Activated T-helper 2 cell treated with anti-CD3 and anti-CD28 coated beads, Interferon-gamma antibody, Interleukin-2, Interleukin-4, amounts not matched to agents 10 μg/mL and 5 μg/mL and 100 μg/mL, durations not matched to agents 14 hours and 24 hours and 36 hours (primary cell): ENCODE data around the gene GMFB. TPM values are rescaled to one million over a fixed set of nuclear protein-coding genes. Genes with fewer than 3 reads are reported as not detected.

Source experiments
- DNase-seq: peaks from one replicate; pipeline ENCODE4 v3.0.0; 2021; ENCODE audit warnings: low spot score
- H3K27ac Mint-ChIP-seq: one replicate; pipeline ENCODE4 v1.8.0; 2021; ENCODE audit warnings: mixed read lengths
- H3K27me3 Mint-ChIP-seq: one replicate; pipeline ENCODE4 v1.8.0; 2021; ENCODE audit warnings: low read depth, mixed read lengths
- H3K36me3 Mint-ChIP-seq: one replicate; pipeline ENCODE4 v1.8.0; 2021; ENCODE audit warnings: low read depth, mixed read lengths
- H3K4me1 Mint-ChIP-seq: one replicate; pipeline ENCODE4 v1.8.0; 2021; ENCODE audit warnings: low read depth, mixed read lengths
- H3K4me3 Mint-ChIP-seq: one replicate; pipeline ENCODE4 v1.8.0; 2021; ENCODE audit warnings: low read depth, mild to moderate bottlenecking, moderate library complexity, mixed read lengths
- H3K9me3 Mint-ChIP-seq: one replicate; pipeline ENCODE4 v1.8.0; 2021; ENCODE audit warnings: mixed read lengths
- intact Hi-C: fragments of 100-400 bp; cut with micrococcal nuclease; formaldehyde crosslinking; loops from one replicate; pipeline ENCODE4 v1.15.1; 2023
- total RNA-seq: library from RNA; stranded (reverse); gene quantifications from 2 replicates; pipeline ENCODE4 v1.2.3, GENCODE V29; 2022

Gene GMFB
- total RNA-seq, 1 donor from 2014 or later, result 40.0 TPM

DNA sequence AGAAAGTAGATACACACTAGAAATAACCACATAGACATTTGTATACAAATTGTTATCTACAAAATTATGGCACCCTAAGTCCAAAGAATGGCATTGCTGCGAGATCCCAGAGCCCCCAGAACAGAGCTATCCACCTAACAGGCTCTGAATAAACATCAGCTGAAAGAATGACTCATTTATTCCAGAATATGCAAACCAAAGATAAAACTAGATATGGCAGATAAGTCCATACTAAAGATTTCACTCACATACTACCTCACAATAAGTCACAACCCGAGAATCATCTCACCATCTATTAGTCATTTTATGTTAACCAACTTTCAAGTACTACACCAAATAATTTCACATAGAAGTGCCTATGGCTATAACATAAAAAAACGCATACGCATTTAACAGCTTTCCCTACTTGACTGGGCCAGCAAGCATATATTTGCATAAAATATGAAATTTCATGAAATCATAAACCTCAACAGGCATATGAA is 53.2 kb downstream of the GMFB start:
- intact Hi-C loops, result loop anchor here (1.0 to 5.0 kb wide), 4 partner anchors 15 to 467 kb away; partner anchors contain the start of genes GCH1 and GMFB
- no peaks in the 10 kb centered on the region for H3K27me3 Mint-ChIP-seq

GRCh38 chr14:54428527-54428926 is 60.3 kb downstream of the GMFB start:
- peaks cover 88% of the 10 kb centered on the region for H3K36me3 Mint-ChIP-seq
- H3K9me3 Mint-ChIP-seq, result no peaks in the 10 kb centered on the region
- peaks cover 34% of the 10 kb centered on the region for H3K4me1 Mint-ChIP-seq
- DNase-seq, result no peak
- H3K4me3 Mint-ChIP-seq, result no peak overlapping the region
- peak overlapping the region; percentile 71 for H3K27ac Mint-ChIP-seq
- H3K27me3 Mint-ChIP-seq, result no peaks in the 10 kb centered on the region
- intact Hi-C loops, result no loop called here

More for the DNA sequence above, 53.2 kb downstream of the GMFB start:
- H3K4me3 Mint-ChIP-seq, result peak overlapping the region; percentile 70
- no peaks in the 10 kb centered on the region for H3K9me3 Mint-ChIP-seq
- peak overlapping the region; percentile 95 for H3K27ac Mint-ChIP-seq
- peaks cover 71% of the 10 kb centered on the region for H3K4me1 Mint-ChIP-seq
- H3K36me3 Mint-ChIP-seq, result peaks cover 82% of the 10 kb centered on the region
- no peak for DNase-seq

DNA sequence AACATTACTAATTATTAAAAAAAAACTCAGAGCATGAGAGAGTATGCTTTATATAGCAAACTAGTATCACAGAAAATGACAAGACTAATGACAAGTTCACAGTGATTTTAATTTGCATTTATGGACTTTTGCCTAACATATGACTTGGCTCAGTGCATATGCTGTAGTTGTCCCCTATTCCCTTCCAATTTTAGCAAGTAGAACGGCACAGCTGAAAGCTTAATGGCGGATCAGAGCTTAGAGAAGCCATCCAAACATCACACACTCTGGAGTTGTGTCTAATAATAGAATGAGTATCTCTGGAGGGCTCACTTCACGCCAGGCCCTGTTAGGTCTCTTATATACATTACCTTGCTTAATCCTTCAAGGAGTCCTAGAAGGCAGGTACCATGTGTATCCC is 60.9 kb downstream of the GMFB start:
- H3K4me3 Mint-ChIP-seq, result no peak overlapping the region
- peak overlapping the region; percentile 71 for H3K27ac Mint-ChIP-seq
- intact Hi-C loops, result no loop called here
- H3K36me3 Mint-ChIP-seq, result peaks cover 82% of the 10 kb centered on the region
- H3K27me3 Mint-ChIP-seq, result no peaks in the 10 kb centered on the region
- DNase-seq, result no peak
- H3K4me1 Mint-ChIP-seq, result peaks cover 29% of the 10 kb centered on the region
- H3K9me3 Mint-ChIP-seq, result no peaks in the 10 kb centered on the region

DNA sequence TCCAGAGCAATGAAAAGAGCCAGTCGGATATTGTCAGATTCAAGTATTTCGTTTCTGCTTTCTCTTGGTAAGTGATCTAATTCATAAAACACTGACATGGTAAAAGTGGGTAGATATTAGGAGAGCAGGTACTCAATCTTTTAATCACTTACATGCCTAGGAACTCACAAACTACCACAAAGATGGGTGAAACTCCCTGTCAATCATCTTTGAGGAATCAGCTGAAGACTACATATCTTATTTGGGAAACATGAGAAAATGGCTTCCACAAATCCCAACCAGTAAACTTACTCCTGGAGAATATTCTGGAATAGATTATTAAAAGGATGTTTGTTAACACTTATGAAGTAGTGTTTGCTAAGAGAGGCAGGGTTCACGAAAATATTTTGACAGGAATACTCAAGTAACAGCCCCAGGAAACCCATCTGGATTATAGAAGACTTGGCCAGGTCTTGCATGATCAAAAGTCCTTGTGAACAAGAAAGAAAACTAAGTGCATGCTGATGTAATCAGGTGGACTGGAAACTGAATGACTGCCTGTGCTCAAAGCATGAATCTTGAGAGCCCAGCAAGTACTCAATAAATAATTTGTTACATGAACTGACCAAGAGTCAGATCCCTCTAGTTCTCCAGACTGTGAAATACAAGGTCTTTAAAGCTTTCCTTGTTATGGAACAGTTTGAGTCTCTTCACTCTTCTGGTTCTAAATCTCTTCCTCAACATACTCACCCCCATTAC is 63.1 kb downstream of the GMFB start:
- H3K27ac Mint-ChIP-seq, result peak overlapping the region; percentile 61
- no peaks in the 10 kb centered on the region for H3K27me3 Mint-ChIP-seq
- peaks cover 26% of the 10 kb centered on the region for H3K4me1 Mint-ChIP-seq
- no peak for DNase-seq
- peaks cover 66% of the 10 kb centered on the region for H3K36me3 Mint-ChIP-seq
- no peak overlapping the region for H3K4me3 Mint-ChIP-seq
- H3K9me3 Mint-ChIP-seq, result no peaks in the 10 kb centered on the region
- intact Hi-C loops, result no loop called here

DNA sequence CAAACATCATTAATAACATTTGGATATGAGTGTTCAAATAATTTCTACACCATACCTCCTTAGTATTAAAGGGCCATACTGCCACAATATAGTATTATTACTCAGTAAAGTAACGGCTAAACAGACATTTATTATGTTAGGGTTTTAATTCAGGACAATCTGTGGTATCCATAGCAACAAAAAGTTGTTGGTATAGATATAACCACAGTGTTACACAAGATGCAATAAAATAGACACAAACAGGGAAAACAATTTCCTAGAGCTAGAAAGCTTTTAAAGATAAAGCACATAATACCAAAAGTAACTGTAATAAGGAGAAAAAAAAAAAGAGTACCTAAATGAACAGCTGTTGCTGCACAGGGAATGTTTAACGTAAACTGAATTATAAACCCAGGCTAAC is 63.7 kb downstream of the GMFB start:
- intact Hi-C loops, result no loop called here
- Mint-ChIP-seq H3K4me1 (peaks cover 28% of the 10 kb centered on the region), H3K4me3 (no peak overlapping the region), H3K36me3 (peaks cover 65% of the 10 kb centered on the region), H3K27me3 (no peaks in the 10 kb centered on the region), H3K9me3 (no peaks in the 10 kb centered on the region), H3K27ac (no peak overlapping the region)
- no peak for DNase-seq

Other genes starting within 250 kb of the GMFB start
- gene CDKN3, start 92.0 kb downstream of the GMFB start, total RNA-seq, result 53.4 and 57.5 TPM in 2 replicates
- gene CNIH1, start 47.6 kb downstream of the GMFB start, total RNA-seq, result 113 and 115 TPM in 2 replicates
- gene CGRRF1, start 20.9 kb upstream of the GMFB start, total RNA-seq, result 6.2 and 9.1 TPM in 2 replicates
- 4.3 and 5.1 TPM in 2 replicates for gene SAMD4A, start 78.1 kb upstream of the GMFB start, total RNA-seq